SK-N-MC (cell line): Measurements from ENCODE around the gene AUTS2.

Experiments
- DNase-seq: peaks from one replicate; pipeline ENCODE4 v3.0.0-alpha.2; 2011; ENCODE audit warnings: low read depth, low spot score
- H3K27ac ChIP-seq: fragments of 200-600 bp; sonication (generic); 2 replicates; pipeline ENCODE4 v1.5.1; 2016; ENCODE audit warnings: mixed run types
- H3K36me3 ChIP-seq: fragments of 200-600 bp; sonication (generic); 2 replicates; pipeline ENCODE4 v1.6.1; 2017; ENCODE audit warnings: antibody characterized with exemption, low read length, mixed read lengths; ENCODE audit not compliant: insufficient read depth
- H3K4me3 ChIP-seq: fragments of 200-600 bp; sonication (generic); 2 replicates; pipeline ENCODE4 v1.5.1; 2016
- H3K9ac ChIP-seq: fragments of 200-600 bp; sonication (generic); 2 replicates; pipeline ENCODE4 v1.8.0; 2017; ENCODE audit warnings: mixed run types, mixed read lengths; ENCODE audit not compliant: insufficient read length
- H3K9me3 ChIP-seq: fragments of 200-600 bp; sonication (generic); 2 replicates; pipeline ENCODE4 v1.6.1; 2017; ENCODE audit warnings: low read depth, mild to moderate bottlenecking, antibody characterized with exemption, low read length, moderate library complexity, mixed read lengths
- EZH2 ChIP-seq: fragments of 200-600 bp; sonication (generic); IDR thresholded peaks from one replicate; pipeline ENCODE4 v1.6.1; 2017; ENCODE audit warnings: antibody characterized with exemption
- FOXP2 ChIP-seq: optimal IDR thresholded peaks from 2 replicates; pipeline ENCODE3; 2011; ENCODE audit warnings: mild to moderate bottlenecking, moderate library complexity; ENCODE audit not compliant: insufficient read depth; ENCODE audit errors: extremely low read length, control extremely low read depth
- POLR2AphosphoS5 ChIP-seq: IDR thresholded peaks from 2 replicates; pipeline ENCODE4 v1.6.1; 2012; ENCODE audit warnings: mild to moderate bottlenecking, low read depth, low read length, borderline replicate concordance

Gene AUTS2

DNA sequence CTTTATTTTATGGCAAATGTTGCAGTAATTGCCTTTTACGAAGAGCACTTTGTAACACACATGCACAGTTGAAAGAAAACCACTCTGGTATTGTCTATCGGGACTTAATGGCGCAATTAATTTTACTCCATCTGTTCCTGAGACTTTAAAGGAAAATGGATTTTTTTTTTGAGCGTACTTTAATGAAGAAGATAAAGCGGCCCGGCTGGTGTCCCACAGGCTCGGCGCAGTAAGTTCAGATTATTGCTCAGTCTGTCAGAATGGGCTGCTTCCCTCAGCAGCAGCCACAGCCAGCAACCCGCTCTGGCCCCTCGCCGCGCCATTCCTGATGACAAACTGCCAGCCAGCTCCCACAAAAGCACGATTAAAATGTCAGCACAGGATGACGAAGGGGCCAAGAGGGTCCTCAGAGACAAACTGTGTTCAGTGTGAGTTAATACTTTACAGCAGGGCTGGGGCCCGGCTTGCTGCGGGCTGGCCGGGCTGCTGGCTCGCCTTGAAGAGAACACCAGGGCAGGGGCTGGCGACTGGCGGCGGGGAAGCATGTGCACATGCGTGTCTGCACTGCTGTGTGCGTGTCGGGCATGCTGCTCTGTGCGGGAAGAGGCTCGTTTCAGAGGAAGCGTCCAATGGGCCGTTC is 1032.7 kb downstream of the AUTS2 start:
- H3K4me3 ChIP-seq: peak overlapping the region; percentile 20; the same call in 1 of the 2 replicates
- H3K36me3 ChIP-seq: no peaks in the 10 kb centered on the region
- H3K27ac ChIP-seq: no peak overlapping the region
- no peak for DNase-seq
- H3K9me3 ChIP-seq: no peaks in the 10 kb centered on the region
- TF ChIP-seq EZH2 (no peak), FOXP2 (no peak), POLR2AphosphoS5 (no peak)
- no peak overlapping the region for H3K9ac ChIP-seq

DNA sequence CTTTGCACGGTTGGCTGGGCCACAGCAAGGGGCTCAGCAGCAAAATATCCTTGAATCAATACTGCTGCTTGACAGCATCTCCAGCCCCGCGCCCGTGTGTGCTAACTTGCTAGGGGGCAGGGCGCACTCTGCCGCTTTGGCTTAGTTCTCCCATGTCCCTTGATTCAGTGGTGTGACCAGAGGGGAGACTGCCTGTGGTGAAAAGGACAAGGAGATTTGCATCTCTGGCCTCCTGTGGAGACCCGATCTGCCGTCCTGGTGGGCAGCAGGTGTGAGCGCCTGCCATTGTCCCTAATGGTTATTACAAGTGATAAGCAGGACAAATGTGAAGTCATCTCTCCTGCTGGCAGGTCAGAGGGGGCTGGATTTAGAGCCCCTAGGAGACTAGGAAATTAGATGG is 1033.4 kb downstream of the AUTS2 start:
- H3K36me3 ChIP-seq: no peaks in the 10 kb centered on the region
- H3K27ac ChIP-seq: no peak overlapping the region
- no peak for TF ChIP-seq FOXP2
- TF ChIP-seq POLR2AphosphoS5: no peak
- no peak for TF ChIP-seq EZH2
- H3K9ac ChIP-seq: no peak overlapping the region
- H3K4me3 ChIP-seq: no peak overlapping the region
- no peaks in the 10 kb centered on the region for H3K9me3 ChIP-seq
- no peak for DNase-seq

DNA sequence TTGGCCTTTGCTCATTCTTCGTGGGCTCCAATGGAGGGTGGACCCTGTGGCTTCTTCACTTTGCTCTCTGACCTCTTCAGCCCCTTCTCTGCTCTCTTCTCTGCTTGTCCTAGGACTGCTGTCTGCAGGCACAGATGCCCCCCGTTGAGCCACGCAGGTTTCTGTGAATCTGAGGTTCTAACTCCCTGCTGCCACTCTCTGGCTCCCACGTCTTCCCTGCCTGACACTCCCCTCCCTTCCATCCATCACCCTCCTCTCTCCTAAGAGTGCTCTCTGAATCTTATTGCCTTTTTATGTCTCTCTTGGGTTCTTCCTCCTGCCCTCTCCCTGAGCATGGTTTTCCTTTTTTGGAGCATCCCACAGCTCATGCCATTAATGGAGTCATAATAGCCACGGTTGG is 1034.1 kb downstream of the AUTS2 start:
- H3K9me3 ChIP-seq: no peaks in the 10 kb centered on the region
- H3K9ac ChIP-seq: no peak overlapping the region
- H3K27ac ChIP-seq: no peak overlapping the region
- no peak for DNase-seq
- H3K4me3 ChIP-seq: no peak overlapping the region
- no peaks in the 10 kb centered on the region for H3K36me3 ChIP-seq
- TF ChIP-seq FOXP2: no peak
- no peak for TF ChIP-seq EZH2
- no peak for TF ChIP-seq POLR2AphosphoS5

DNA sequence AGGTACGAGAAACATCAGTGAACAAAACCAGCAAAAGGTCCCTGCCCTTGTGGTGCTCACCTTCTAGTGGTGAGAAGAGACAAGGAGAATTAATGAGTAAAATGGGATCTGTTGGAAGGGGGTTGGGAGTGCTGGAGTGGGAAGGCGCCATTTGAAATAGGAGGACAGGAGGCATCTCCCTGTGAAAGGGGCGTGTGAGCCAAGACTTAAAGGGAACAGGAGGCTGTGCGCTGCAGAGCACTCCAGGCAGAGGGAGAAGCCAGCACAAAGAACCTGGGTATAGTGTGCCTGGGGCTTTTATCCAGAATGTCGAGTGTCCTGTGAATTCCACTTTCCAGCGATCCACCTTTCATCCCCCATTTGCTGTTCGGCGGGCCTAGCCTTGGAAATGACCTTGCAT is 1035.8 kb downstream of the AUTS2 start:
- TF ChIP-seq EZH2 (no peak), FOXP2 (no peak), POLR2AphosphoS5 (no peak)
- H3K27ac ChIP-seq: no peak overlapping the region

DNA sequence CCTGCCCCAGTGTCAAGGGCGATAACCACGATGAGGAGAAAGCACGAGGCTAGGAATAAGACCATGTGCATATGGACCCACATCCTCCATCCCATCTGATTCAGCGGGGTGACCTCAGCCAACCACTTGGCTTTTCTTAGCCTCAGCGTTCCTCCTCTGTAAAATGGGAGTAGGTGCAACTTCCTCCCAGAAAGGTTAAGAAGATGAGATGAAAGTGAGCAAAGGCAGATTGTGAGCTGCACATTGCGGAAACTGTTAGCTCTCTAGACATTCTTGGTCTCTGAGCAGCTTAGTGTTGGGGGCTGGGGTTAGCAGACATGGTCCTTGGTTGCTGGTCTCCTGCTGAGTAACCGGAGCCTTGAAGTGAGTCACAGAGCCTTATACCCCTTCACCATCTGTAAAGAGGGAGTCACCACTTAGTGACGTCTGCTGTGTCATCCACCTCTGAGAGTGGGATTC is 1036.4 kb downstream of the AUTS2 start:
- Histone ChIP-seq H3K9ac (no peak overlapping the region), H3K9me3 (no peaks in the 10 kb centered on the region), H3K27ac (no peak overlapping the region), H3K4me3 (no peak overlapping the region), H3K36me3 (no peaks in the 10 kb centered on the region)
- DNase-seq: no peak
- no peak for TF ChIP-seq POLR2AphosphoS5
- TF ChIP-seq FOXP2: no peak
- TF ChIP-seq EZH2: no peak

More for the DNA sequence above, 1035.8 kb downstream of the AUTS2 start:
- H3K36me3 ChIP-seq: no peaks in the 10 kb centered on the region
- no peak for DNase-seq
- no peaks in the 10 kb centered on the region for H3K9me3 ChIP-seq
- H3K4me3 ChIP-seq: no peak overlapping the region
- no peak overlapping the region for H3K9ac ChIP-seq

DNA sequence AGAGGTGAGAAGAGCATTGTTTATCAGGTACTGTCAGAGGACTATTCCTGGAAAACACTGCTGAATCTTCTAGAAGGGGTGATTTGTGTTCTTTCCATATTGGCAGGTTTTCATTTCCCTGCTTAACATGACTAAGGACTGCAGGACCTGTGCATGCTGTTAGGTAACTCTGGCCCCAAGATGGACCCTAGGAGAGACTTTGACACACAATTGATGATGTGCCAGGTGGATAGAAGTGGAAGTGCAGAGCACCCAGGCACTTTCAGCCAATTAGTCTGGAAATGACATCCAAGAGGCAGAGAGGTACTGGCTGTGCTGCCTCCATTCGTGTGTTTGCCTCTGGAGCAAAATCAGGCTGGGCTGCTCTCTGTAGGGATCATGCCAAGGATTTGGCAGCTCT is 1037.4 kb downstream of the AUTS2 start:
- TF ChIP-seq EZH2: no peak
- TF ChIP-seq POLR2AphosphoS5: no peak
- TF ChIP-seq FOXP2: no peak
- H3K27ac ChIP-seq: no peak overlapping the region
- no peak for DNase-seq
- no peak overlapping the region for H3K9ac ChIP-seq
- H3K36me3 ChIP-seq: no peaks in the 10 kb centered on the region
- H3K9me3 ChIP-seq: no peaks in the 10 kb centered on the region
- H3K4me3 ChIP-seq: no peak overlapping the region

DNA sequence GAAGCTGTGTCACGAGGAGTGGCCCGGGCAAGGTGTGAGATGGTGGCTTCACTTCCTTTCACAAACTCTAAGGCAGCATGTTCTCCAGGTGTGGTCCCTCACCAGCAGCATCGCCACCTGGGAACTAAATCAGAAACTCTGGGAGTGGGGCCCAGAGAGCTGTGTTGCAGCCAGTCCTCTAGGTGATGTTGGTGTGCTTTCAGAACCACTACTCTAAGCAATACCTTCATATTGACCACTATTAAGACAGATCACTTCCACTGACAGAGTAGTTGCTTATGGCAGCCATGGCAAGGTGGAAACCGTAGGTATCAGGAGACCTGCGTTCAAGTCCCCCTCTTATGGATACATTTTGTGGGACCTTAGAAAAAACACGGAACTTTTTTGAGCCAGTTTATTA is 1037.9 kb downstream of the AUTS2 start:
- no peak for DNase-seq
- Histone ChIP-seq H3K27ac (no peak overlapping the region), H3K36me3 (no peaks in the 10 kb centered on the region), H3K9ac (no peak overlapping the region), H3K4me3 (no peak overlapping the region), H3K9me3 (no peaks in the 10 kb centered on the region)
- TF ChIP-seq FOXP2 (no peak), POLR2AphosphoS5 (no peak), EZH2 (no peak)

DNA sequence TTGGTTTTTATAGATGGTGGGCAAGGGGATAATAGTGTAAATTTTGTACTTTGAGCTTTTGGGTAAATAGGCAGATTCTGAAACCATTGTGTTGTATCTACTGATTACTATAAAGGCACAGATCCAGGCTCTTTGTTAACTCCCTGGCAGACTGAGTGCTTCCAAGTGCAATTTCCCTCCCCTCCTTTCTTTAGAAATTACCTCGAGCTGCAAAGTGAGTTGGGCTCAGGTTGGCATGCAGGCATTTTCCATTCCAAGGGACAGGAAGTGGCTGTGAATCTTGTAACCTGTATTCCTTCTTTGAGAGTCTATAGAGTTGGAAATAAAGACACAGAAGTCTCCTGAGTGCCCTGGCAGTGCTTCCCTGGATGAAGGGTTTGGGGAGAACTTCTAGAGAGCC is 1039.5 kb downstream of the AUTS2 start:
- Histone ChIP-seq H3K4me3 (no peak overlapping the region; the same call in 1 of the 2 replicates), H3K9me3 (no peaks in the 10 kb centered on the region), H3K36me3 (no peaks in the 10 kb centered on the region), H3K9ac (no peak overlapping the region), H3K27ac (no peak overlapping the region)
- TF ChIP-seq POLR2AphosphoS5: no peak
- DNase-seq: no peak
